K562 (cell line): ENCODE measurements around the gene TMEM217. TPM values are rescaled to one million over a fixed set of nuclear protein-coding genes. Genes with fewer than 3 reads are reported as not detected.

ENCODE experiments used
- ATAC-seq: fragments of 200-7000 bp; cut with Tn5 transposase; 3 replicates; pipeline ENCODE4 v1.9.1; 2020; ENCODE audit warnings: moderate library complexity
- BruUV-seq: library from RNA; stranded (reverse); fragments of 400-500 nt; replicated peaks from 2 replicates; lab custom pipeline; 2021; lab: Mats Ljungman, UMichigan
- CTCF ChIA-PET: fragments of 300-600 bp; formaldehyde crosslinking; extraction: SDS; loops from one replicate; lab custom pipeline; 2021; ENCODE audit warnings: low intra/inter-chr PET ratio; lab: Yijun Ruan, JAX
- POLR2A ChIA-PET: fragments of 300-600, 350-650 bp; sonication (Branson Sonifier 250); formaldehyde crosslinking; extraction: SDS; loops from one replicate; lab custom pipeline; 2021; ENCODE audit warnings: antibody characterized with exemption, inconsistent platforms; lab: Yijun Ruan, JAX
- DNase-seq, 4 experiments: peaks; one replicate each; pipeline versions ENCODE4 v3.0.0 to v3.0.0-alpha.2; 2011 to 2018; ENCODE audit warnings: low spot score in 3 of 4, mixed read lengths in 3 of 4; ENCODE audit errors: extremely low read depth in 1 of 4
- FAIRE-seq: peaks from 2 replicates; lab custom pipeline; 2011; peaks lifted over from hg19 to GRCh38; lab: Jason Lieb, UNC
- H2AFZ ChIP-seq: 2 replicates; pipeline ENCODE4 v1.6.0; 2011; ENCODE audit warnings: low read depth, low read length, control low read depth, inconsistent platforms
- H3K27ac ChIP-seq: fragments of 200-600 bp; 3 replicates; pipeline ENCODE4 v1.8.0; 2011; ENCODE audit warnings: low read depth, mild to moderate bottlenecking, control low read depth, inconsistent platforms, low read length, moderate library complexity, mixed read lengths; ENCODE audit errors: extremely low read depth
- H3K27me3 ChIP-seq, 2 experiments: fragments of 300-600 bp in 1 of 2; 2 replicates in 1 of 2; 3 replicates in 1 of 2; pipeline versions ENCODE4 v1.6.0 to v1.8.0; 2011; ENCODE audit warnings: inconsistent platforms in 2 of 2, low read length in 2 of 2, mild to moderate bottlenecking in 1 of 2, mixed read lengths in 1 of 2, moderate library complexity in 1 of 2; ENCODE audit not compliant: control insufficient read depth in 2 of 2, insufficient read depth in 2 of 2
- H3K36me3 ChIP-seq: fragments of 300-600 bp; 3 replicates; pipeline ENCODE4 v1.8.0; 2011; ENCODE audit warnings: mild to moderate bottlenecking, low read length, inconsistent platforms; ENCODE audit not compliant: control insufficient read depth, insufficient read depth
- H3K4me1 ChIP-seq, 2 experiments: fragments of 200-600 bp in 1 of 2; replicated peaks in 1 of 2; 2 replicates in 1 of 2; 3 replicates in 1 of 2; pipeline versions ENCODE4 v1.5.1 to v1.8.0; 2011; ENCODE audit warnings: inconsistent platforms in 2 of 2, low read length in 2 of 2, mild to moderate bottlenecking in 1 of 2, mixed read lengths in 1 of 2, moderate library complexity in 1 of 2; ENCODE audit not compliant: control insufficient read depth in 2 of 2, insufficient read depth in 2 of 2
- H3K4me2 ChIP-seq: 2 replicates; pipeline ENCODE4 v1.6.1; 2011; ENCODE audit warnings: low read length, control low read depth, inconsistent platforms, mixed read lengths; ENCODE audit not compliant: insufficient read depth
- H3K4me3 ChIP-seq: fragments of 200-600 bp; sonication (generic), shearing (Covaris generic); 2 replicates; pipeline ENCODE4 v1.5.1; 2016; ENCODE audit warnings: control low read depth, inconsistent platforms
- H3K79me2 ChIP-seq: fragments of 200-600 bp; 3 replicates; pipeline ENCODE4 v1.8.0; 2011; ENCODE audit warnings: low read length, inconsistent platforms; ENCODE audit not compliant: control insufficient read depth, insufficient read depth
- H3K9ac ChIP-seq, 2 experiments: 2 replicates each; pipeline versions ENCODE4 v1.6.0 to v1.6.1; 2011; ENCODE audit warnings: low read depth in 2 of 2, low read length in 2 of 2, control low read depth in 1 of 2, inconsistent platforms in 1 of 2, mild to moderate bottlenecking in 1 of 2, mixed read lengths in 1 of 2; ENCODE audit not compliant: insufficient read depth in 1 of 2
- H3K9me1 ChIP-seq: one replicate; pipeline ENCODE4 v1.6.0; 2011; ENCODE audit warnings: inconsistent platforms, mild to moderate bottlenecking, low read length, moderate library complexity; ENCODE audit not compliant: control insufficient read depth, insufficient read depth
- H3K9me3 ChIP-seq: replicated peaks from 2 replicates; pipeline ENCODE4 v1.5.1; 2011; ENCODE audit warnings: low read depth, low read length, inconsistent platforms; ENCODE audit not compliant: control insufficient read depth, insufficient read depth
- H4K20me1 ChIP-seq: replicated peaks from 2 replicates; pipeline ENCODE4 v1.6.1; 2011; ENCODE audit warnings: low read length, inconsistent platforms, mixed read lengths; ENCODE audit not compliant: control insufficient read depth, insufficient read depth
- ARID1B ChIP-seq: fragments of 450-650 bp; IDR thresholded peaks from 2 replicates; pipeline ENCODE4 v1.6.1; 2016; ENCODE audit warnings: antibody characterized with exemption, mild to moderate bottlenecking, inconsistent platforms
- CC2D1A ChIP-seq: fragments of 450-650 bp; IDR thresholded peaks from 2 replicates; pipeline ENCODE4 v1.6.1; 2017; ENCODE audit warnings: mild to moderate bottlenecking
- PBX2 ChIP-seq, 2 experiments: IDR thresholded peaks in 1 of 2; conservative IDR thresholded peaks in 1 of 2; 2 replicates each; pipeline ENCODE4 v1.6.1; 2016; ENCODE audit warnings: low read depth in 2 of 2, mild to moderate bottlenecking in 1 of 2, missing compliant biosample characterization in 1 of 2, missing genetic modification characterization in 1 of 2, moderate library complexity in 1 of 2
- TAF7 ChIP-seq: fragments of 450-650 bp; IDR thresholded peaks from 2 replicates; pipeline ENCODE4 v1.6.1; 2016; ENCODE audit warnings: missing genetic modification characterization, missing compliant biosample characterization
- ZBTB7A ChIP-seq: IDR thresholded peaks from 2 replicates; pipeline ENCODE4 v1.6.1; 2011; ENCODE audit warnings: low read depth, mild to moderate bottlenecking, low read length, moderate library complexity, borderline replicate concordance; ENCODE audit not compliant: control insufficient read depth
- ZNF133 ChIP-seq: fragments of 250-450 bp; sonication (Bioruptor Pico); IDR thresholded peaks from 2 replicates; pipeline ENCODE4 v1.4.0; 2020; ENCODE audit warnings: mild to moderate bottlenecking
- ZNF384 ChIP-seq: IDR thresholded peaks from 2 replicates; pipeline ENCODE4 v1.6.1; 2012; ENCODE audit warnings: low read depth, low read length, improper control_type of control experiment
- ZNF398 ChIP-seq: fragments of 250-450 bp; sonication (Bioruptor Pico); IDR thresholded peaks from 2 replicates; pipeline ENCODE4 v1.8.0; 2021; ENCODE audit warnings: moderate library complexity, mild to moderate bottlenecking, inconsistent platforms
- ZNF57 ChIP-seq: fragments of 450-650 bp; formaldehyde crosslinking; IDR thresholded peaks from 2 replicates; pipeline ENCODE4 v1.4.0; 2020; ENCODE audit warnings: mild to moderate bottlenecking, moderate library complexity
- ZNF583 ChIP-seq: fragments of 250-450 bp; sonication (Bioruptor Pico); IDR thresholded peaks from 2 replicates; pipeline ENCODE4 v1.4.0; 2020
- WGBS: fragments of 100-300 bp; shearing (Covaris generic); methylation state at CpG from one replicate; pipeline ENCODE4 v1.1.6; 2016; ENCODE audit warnings: low coverage, mixed read lengths; ENCODE audit not compliant: insufficient coverage; ENCODE audit errors: missing lambda C conversion rate; 5-methylcytosine and 5-hydroxymethylcytosine counted together
- in situ Hi-C: fragments of 300-500 bp; cut with MboI; formaldehyde crosslinking; loops from 4 replicates; pipeline ENCODE4 v1.15.0; 2018; ENCODE audit warnings: inconsistent platforms, mixed read lengths
- intact Hi-C: fragments of 100-400 bp; cut with micrococcal nuclease; formaldehyde crosslinking; loops from 2 replicates; pipeline ENCODE4 v1.14.2; 2022
- polyA plus RNA-seq, 8 experiments: library from polyadenylated mRNA; depleted of rRNA in 4 of 8; stranded (reverse) in 5 of 8; unstranded in 3 of 8; fragments of >200 nt; fragmentation: Nextera tagmentation in 2 of 8; fragmentation: Illumina TruSeq in 1 of 8; extraction: Ambion mirVana in 2 of 8; extraction: Trizol in 1 of 8; gene quantifications; 2 replicates each; pipeline versions ENCODE4 v1.2.1 to v1.2.3, GENCODE V29; 2011 to 2014; ENCODE audit warnings: inconsistent platforms in 1 of 8, missing spikeins in 1 of 8
- total RNA-seq, 7 experiments: library from RNA; depleted of rRNA in 6 of 7; stranded (reverse); fragments of >200 nt in 6 of 7; fragmentation: Illumina TruSeq in 2 of 7; extraction: Trizol in 2 of 7; gene quantifications; 2 replicates each; pipeline versions ENCODE4 v1.2.1 to v1.2.3, GENCODE V29; 2011 to 2021; ENCODE audit warnings: low replicate concordance in 1 of 7
- TF ChIP-seq, protein P1 (sequence below): fragments of 450-650 bp; formaldehyde crosslinking; IDR thresholded peaks from 2 replicates; pipeline ENCODE4 v1.4.0; 2020; ENCODE audit warnings: mild to moderate bottlenecking, moderate library complexity

Gene TMEM217
- total and polyA plus RNA-seq, 9 of the 15 experiments (the other 6 are each of a cell fraction or from before 2014, with no cell fraction given) = 1.3 to 8.0 (median 1.9) TPM

GRCh38 chr6:37188962-37189510 is 68.9 kb downstream of the TMEM217 start (continued):
- TF ChIP-seq ZNF398 (no peak), CC2D1A (0 out of 2 replicates have a peak, but pooled peaks have one; percentile 10)

GRCh38 chr6:37187321-37188022 is 70.5 kb downstream of the TMEM217 start:
- H3K9me3 ChIP-seq = peaks cover 3% of the 10 kb centered on the region; the same call in 1 of the 2 replicates
- no peak for FAIRE-seq
- H3K79me2 ChIP-seq = peaks cover 2% of the 10 kb centered on the region; the same call in 2 of the 3 replicates
- ChIA-PET POLR2A (interaction anchor here (0.5 to 2.6 kb wide), 10 partner anchors 8 to 592 kb away, joined by 3 to 24 read pairs (median 5); no protein-coding TSS in a partner anchor), CTCF (interaction anchor here (1.0 kb wide), 1 partner anchor 157 kb away, joined by 4 read pairs; no protein-coding TSS in a partner anchor)
- peak overlapping the region; percentile 64 for H2AFZ ChIP-seq
- peak; percentile 53 for ATAC-seq
- no peaks in the 10 kb centered on the region for H3K36me3 ChIP-seq
- no TSS peak for BruUV-seq
- peak in 3 of 4 experiments; percentile 34 to 82 (median 70) for DNase-seq
- H3K9me1 ChIP-seq = no peaks in the 10 kb centered on the region
- peak overlapping the region; percentile 69 to 94 for H3K9ac ChIP-seq
- H3K4me2 ChIP-seq = peak overlapping the region; percentile 65
- peak overlapping the region; percentile 78 for H3K27ac ChIP-seq
- H4K20me1 ChIP-seq = no peaks in the 10 kb centered on the region
- H3K4me1 ChIP-seq = peaks cover 68 to 71% of the 10 kb centered on the region in 2 experiments
- H3K27me3 ChIP-seq = no peaks in the 10 kb centered on the region
- H3K4me3 ChIP-seq = no peak overlapping the region
- 7% methylated on average over 7 of the region's 7 CpGs for WGBS
- in situ Hi-C loops = no loop called here
- intact Hi-C loops = no loop called here
- TF ChIP-seq, protein P1, sequence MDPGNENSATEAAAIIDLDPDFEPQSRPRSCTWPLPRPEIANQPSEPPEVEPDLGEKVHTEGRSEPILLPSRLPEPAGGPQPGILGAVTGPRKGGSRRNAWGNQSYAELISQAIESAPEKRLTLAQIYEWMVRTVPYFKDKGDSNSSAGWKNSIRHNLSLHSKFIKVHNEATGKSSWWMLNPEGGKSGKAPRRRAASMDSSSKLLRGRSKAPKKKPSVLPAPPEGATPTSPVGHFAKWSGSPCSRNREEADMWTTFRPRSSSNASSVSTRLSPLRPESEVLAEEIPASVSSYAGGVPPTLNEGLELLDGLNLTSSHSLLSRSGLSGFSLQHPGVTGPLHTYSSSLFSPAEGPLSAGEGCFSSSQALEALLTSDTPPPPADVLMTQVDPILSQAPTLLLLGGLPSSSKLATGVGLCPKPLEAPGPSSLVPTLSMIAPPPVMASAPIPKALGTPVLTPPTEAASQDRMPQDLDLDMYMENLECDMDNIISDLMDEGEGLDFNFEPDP (CRISPR knock-in tag) = 0 out of 2 replicates have a peak, but pooled peaks have one; percentile 15
- TF ChIP-seq ZNF133 (CRISPR knock-in tag) = 0 out of 2 replicates have a peak, but pooled peaks have one; percentile 5
- TF ChIP-seq ARID1B = 0 out of 2 replicates have a peak, but pooled peaks have one; percentile 15
- 0 out of 2 replicates have a peak, but pooled peaks have one; percentile 42 for TF ChIP-seq TAF7 (tag)
- no peak for TF ChIP-seq PBX2 (CRISPR knock-in tag; IDR thresholded peaks at IDR 0.05; ENCODE audit: low read depth)
- 0 out of 2 replicates have a peak, but pooled peaks have one; percentile 4 for TF ChIP-seq PBX2 (tag; conservative IDR thresholded peaks at IDR 0.05; ENCODE audit: low read depth)
- peak; percentile 44; the same call in 1 of the 2 replicates for TF ChIP-seq ZBTB7A
- TF ChIP-seq ZNF583 (CRISPR knock-in tag) = peak; percentile 89
- TF ChIP-seq ZNF57 (CRISPR knock-in tag) = no peak
- peak; percentile 42 for TF ChIP-seq ZNF384
